HCT116 (cell line): Measurements from ENCODE around the gene SPTLC3. TPM values are rescaled to one million over a fixed set of nuclear protein-coding genes. Genes with fewer than 3 reads are reported as not detected.

Source experiments
- ATAC-seq: fragments of 200-7000 bp; cut with Tn5 transposase; 2 replicates; pipeline ENCODE4 v1.9.1; 2020; ENCODE audit warnings: mild to moderate bottlenecking, moderate library complexity
- BruUV-seq: library from RNA; stranded (reverse); fragments of 400-500 nt; replicated peaks from 2 replicates; lab custom pipeline; 2021; lab: Mats Ljungman, UMichigan
- CTCF ChIA-PET: fragments of 300-600 bp; sonication (Branson Sonifier 250); formaldehyde crosslinking; loops from one replicate; lab custom pipeline; 2021; ENCODE audit warnings: antibody characterized with exemption; lab: Charles Lee
- POLR2A ChIA-PET: fragments of 300-600, 350-600 bp; sonication (Branson Sonifier 250); formaldehyde crosslinking; loops from one replicate; lab custom pipeline; 2021; ENCODE audit warnings: antibody characterized with exemption; lab: Charles Lee
- RAD21 ChIA-PET, 2 experiments: fragments of 300-600 bp; sonication (Branson Sonifier 250); formaldehyde crosslinking; loops; one replicate each; lab custom pipeline; 2023; ENCODE audit warnings: low total read pairs in 2 of 2; ENCODE audit not compliant: uncharacterized antibody in 2 of 2, unreplicated experiment in 2 of 2, low non-redundant PET in 1 of 2; lab: Charles Lee
- DNase-seq: peaks from one replicate; pipeline ENCODE4 v3.0.0-alpha.2; 2010; ENCODE audit warnings: low read depth, low spot score
- H2AFZ ChIP-seq: fragments of 200-600 bp; shearing (Covaris generic), sonication (generic); 2 replicates; pipeline ENCODE4 v1.6.1; 2017; ENCODE audit warnings: low read depth, mixed run types, mixed read lengths, antibody characterized with exemption, low read length; ENCODE audit not compliant: poor library complexity, severe bottlenecking
- H3K27ac ChIP-seq: 2 replicates; pipeline ENCODE4 v1.5.1; 2012; ENCODE audit warnings: low read depth, low read length
- H3K27me3 ChIP-seq: fragments of 200-600 bp; sonication (generic); 2 replicates; pipeline ENCODE4 v1.6.1; 2016; ENCODE audit warnings: mixed run types, low read length, mixed read lengths; ENCODE audit not compliant: insufficient read depth
- H3K36me3 ChIP-seq, 2 experiments: fragments of 200-500 bp in 1 of 2; fragments of 200-600 bp in 1 of 2; sonication (Bioruptor generic) in 1 of 2; sonication (generic) in 1 of 2; 2 replicates each; pipeline versions ENCODE4 v1.5.1 to v1.6.1; 2014 to 2016; ENCODE audit warnings: low read length in 2 of 2, inconsistent platforms in 1 of 2, mixed read lengths in 1 of 2, mixed run types in 1 of 2; ENCODE audit not compliant: insufficient read depth in 2 of 2, control insufficient read depth in 1 of 2
- H3K4me1 ChIP-seq, 2 experiments: fragments of 200-600 bp in 1 of 2; sonication (generic) in 1 of 2; 2 replicates each; pipeline versions ENCODE4 v1.5.1 to v1.6.1; 2012 to 2017; ENCODE audit warnings: low read length in 2 of 2, inconsistent platforms in 1 of 2, mild to moderate bottlenecking in 1 of 2, mixed read lengths in 1 of 2, mixed run types in 1 of 2, moderate library complexity in 1 of 2; ENCODE audit not compliant: insufficient read depth in 2 of 2, control insufficient read depth in 1 of 2
- H3K4me2 ChIP-seq: fragments of 200-600 bp; sonication (generic); 2 replicates; pipeline ENCODE4 v1.6.1; 2017; ENCODE audit warnings: mixed run types, low read length, mixed read lengths
- H3K4me3 ChIP-seq, 2 experiments: fragments of 200-600 bp in 1 of 2; sonication (generic) in 1 of 2; replicated peaks in 1 of 2; 2 replicates each; pipeline ENCODE4 v1.5.1; 2011 to 2016; ENCODE audit warnings: low read length in 2 of 2, control low read depth in 1 of 2, low read depth in 1 of 2, mild to moderate bottlenecking in 1 of 2, mixed read lengths in 1 of 2, mixed run types in 1 of 2
- H3K79me2 ChIP-seq: fragments of 200-600 bp; sonication (generic); 2 replicates; pipeline ENCODE4 v1.6.1; 2017; ENCODE audit warnings: mild to moderate bottlenecking, mixed run types, low read length, moderate library complexity, mixed read lengths; ENCODE audit not compliant: insufficient read depth
- H3K9ac ChIP-seq: fragments of 200-600 bp; sonication (generic); 2 replicates; pipeline ENCODE4 v1.6.1; 2016; ENCODE audit warnings: low read length, mixed read lengths
- H3K9me2 ChIP-seq: fragments of 200-600 bp; sonication (generic), shearing (Covaris generic); 2 replicates; pipeline ENCODE4 v1.6.1; 2017; ENCODE audit warnings: mixed run types, mild to moderate bottlenecking, moderate library complexity; ENCODE audit not compliant: insufficient read depth
- H3K9me3 ChIP-seq, 2 experiments: fragments of 200-500 bp in 1 of 2; fragments of 200-600 bp in 1 of 2; sonication (Bioruptor generic) in 1 of 2; sonication (generic) in 1 of 2; 2 replicates each; pipeline ENCODE4 v1.6.1; 2014 to 2017; ENCODE audit warnings: low read length in 2 of 2, mixed read lengths in 2 of 2, inconsistent platforms in 1 of 2, low read depth in 1 of 2, mild to moderate bottlenecking in 1 of 2, mixed run types in 1 of 2, moderate library complexity in 1 of 2; ENCODE audit not compliant: control insufficient read depth in 1 of 2, insufficient read depth in 1 of 2
- H4K20me1 ChIP-seq: fragments of 200-600 bp; sonication (generic), shearing (Covaris generic); 2 replicates; pipeline ENCODE4 v1.6.1; 2017; ENCODE audit warnings: mixed run types, mild to moderate bottlenecking, moderate library complexity; ENCODE audit not compliant: insufficient read depth
- CBX3 ChIP-seq: IDR thresholded peaks from 2 replicates; pipeline ENCODE4 v1.6.1; 2012; ENCODE audit warnings: low read depth
- CEBPB ChIP-seq: IDR thresholded peaks from 2 replicates; pipeline ENCODE4 v1.6.1; 2012; ENCODE audit warnings: low read depth
- EGR1 ChIP-seq: IDR thresholded peaks from 2 replicates; pipeline ENCODE4 v1.6.1; 2012; ENCODE audit warnings: low read depth
- EZH2 ChIP-seq: fragments of 200-600 bp; sonication (generic); IDR thresholded peaks from 2 replicates; pipeline ENCODE4 v1.6.1; 2017; ENCODE audit warnings: antibody characterized with exemption, mixed run types
- EZH2phosphoT487 ChIP-seq: fragments of 200-600 bp; IDR thresholded peaks from 2 replicates; pipeline ENCODE4 v1.6.1; 2018; ENCODE audit warnings: antibody characterized with exemption, borderline replicate concordance
- JUND ChIP-seq: IDR thresholded peaks from 2 replicates; pipeline ENCODE4 v1.6.1; 2012
- POLR2AphosphoS5 ChIP-seq: IDR thresholded peaks from 2 replicates; pipeline ENCODE4 v1.6.1; 2011; ENCODE audit warnings: mild to moderate bottlenecking, low read depth, low read length, moderate library complexity
- RAD21 ChIP-seq: IDR thresholded peaks from 2 replicates; pipeline ENCODE4 v1.6.1; 2012; ENCODE audit warnings: low read depth, mild to moderate bottlenecking
- REST ChIP-seq: IDR thresholded peaks from 2 replicates; pipeline ENCODE4 v1.6.1; 2012; ENCODE audit warnings: low read depth
- SIN3A ChIP-seq: IDR thresholded peaks from 2 replicates; pipeline ENCODE4 v1.6.1; 2012; ENCODE audit warnings: low read depth
- SP1 ChIP-seq: IDR thresholded peaks from 2 replicates; pipeline ENCODE4 v1.6.1; 2012; ENCODE audit warnings: low read depth
- SRF ChIP-seq: IDR thresholded peaks from 2 replicates; pipeline ENCODE4 v1.6.1; 2012; ENCODE audit warnings: low read depth
- TCF7L2 ChIP-seq: IDR thresholded peaks from 2 replicates; pipeline ENCODE4 v1.7.0; 2011; ENCODE audit warnings: borderline replicate concordance, inconsistent platforms; ENCODE audit not compliant: insufficient read depth, insufficient read length; ENCODE audit errors: extremely low read depth
- YY1 ChIP-seq: IDR thresholded peaks from 2 replicates; pipeline ENCODE4 v1.6.1; 2011; ENCODE audit warnings: low read length, low read depth, moderate library complexity, mild to moderate bottlenecking; ENCODE audit not compliant: insufficient replicate concordance; ENCODE audit errors: extremely low read depth
- ZFX ChIP-seq: fragments of 450-650 bp; IDR thresholded peaks from 2 replicates; pipeline ENCODE4 v1.6.1; 2017
- ZNF274 ChIP-seq: fragments of 200-500 bp; sonication (Bioruptor generic); IDR thresholded peaks from 2 replicates; pipeline ENCODE4 v1.6.1; 2014; ENCODE audit warnings: mild to moderate bottlenecking, low read depth, low read length, inconsistent platforms
- intact Hi-C: fragments of 100-400 bp; cut with micrococcal nuclease; formaldehyde crosslinking; loops from 2 replicates; pipeline ENCODE4 v1.10.0; 2022
- total RNA-seq: library from RNA; stranded (reverse); gene quantifications from one replicate; pipeline ENCODE4 v1.2.1, GENCODE V29; 2021; ENCODE audit not compliant: unreplicated experiment
- TF ChIP-seq, protein P1 (sequence below), 3 experiments: fragments of 200-600 bp in 1 of 3; sonication (generic) in 1 of 3; IDR thresholded peaks in 2 of 3; conservative IDR thresholded peaks in 1 of 3; 2 replicates each; pipeline ENCODE4 v1.5.1; 2012 to 2017; ENCODE audit warnings: low read depth in 2 of 3, low read length in 2 of 3, antibody characterized with exemption in 1 of 3, borderline replicate concordance in 1 of 3, control low read depth in 1 of 3, mild to moderate bottlenecking in 1 of 3, mixed read lengths in 1 of 3, mixed run types in 1 of 3, moderate library complexity in 1 of 3; ENCODE audit not compliant: insufficient read depth in 1 of 3
- TF ChIP-seq, protein P2 (sequence below): IDR thresholded peaks from 2 replicates; pipeline ENCODE4 v1.6.1; 2012
- TF ChIP-seq, protein P3 (sequence below): IDR thresholded peaks from 2 replicates; pipeline ENCODE4 v1.6.1; 2011; ENCODE audit warnings: mild to moderate bottlenecking, low read length, moderate library complexity; ENCODE audit not compliant: insufficient replicate concordance; ENCODE audit errors: extremely low read depth
- TF ChIP-seq, protein P4 (sequence below): IDR thresholded peaks from 2 replicates; pipeline ENCODE4 v1.6.1; 2012

The SPTLC3 gene
- total RNA-seq, 1 experiment from 2014 or later = not detected

DNA sequence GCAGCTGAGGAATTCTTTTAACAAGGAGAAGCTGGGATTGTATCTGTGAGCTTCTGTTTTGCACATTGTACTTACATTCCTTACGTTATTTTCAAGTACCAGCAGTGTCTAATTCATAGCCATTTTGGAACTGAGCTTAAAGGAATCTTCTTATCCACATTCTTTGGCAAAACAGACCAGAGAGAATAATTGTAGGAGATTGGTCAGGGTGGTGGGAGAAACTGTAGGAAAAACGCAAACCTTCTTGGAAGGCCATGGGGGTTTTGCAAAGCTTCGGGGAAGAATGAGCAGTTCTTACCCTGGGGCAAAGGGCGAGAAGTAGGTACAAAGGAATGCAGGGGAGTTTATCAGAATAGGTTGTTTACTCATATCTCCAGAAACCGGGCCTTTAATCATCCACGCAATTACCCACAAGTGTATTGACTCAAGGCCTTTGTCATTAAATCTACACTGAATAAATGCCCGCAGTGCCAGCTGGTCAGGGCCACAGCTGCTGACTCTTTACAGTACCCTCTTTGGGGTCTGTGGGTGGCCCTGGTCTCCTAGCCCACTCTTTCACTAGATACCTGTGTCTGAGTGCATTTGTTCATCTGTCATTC is 39.6 kb upstream of the SPTLC3 start:
- no TSS peak for BruUV-seq
- RAD21 ChIA-PET = no interaction called here
- Histone ChIP-seq H3K4me2 (no peak overlapping the region), H3K27me3 (no peaks in the 10 kb centered on the region), H3K36me3 (no peaks in the 10 kb centered on the region), H3K4me1 (no peaks in the 10 kb centered on the region), H3K9me2 (no peaks in the 10 kb centered on the region), H3K9ac (no peak overlapping the region), H3K4me3 (no peak overlapping the region), H3K79me2 (no peaks in the 10 kb centered on the region), H3K9me3 (no peaks in the 10 kb centered on the region), H2AFZ (no peak overlapping the region)
- no peak for ATAC-seq
- CTCF ChIA-PET = no interaction called here
- DNase-seq = no peak
- POLR2A ChIA-PET = no interaction called here
- TF ChIP-seq YY1 = no peak
- TF ChIP-seq, protein P1, sequence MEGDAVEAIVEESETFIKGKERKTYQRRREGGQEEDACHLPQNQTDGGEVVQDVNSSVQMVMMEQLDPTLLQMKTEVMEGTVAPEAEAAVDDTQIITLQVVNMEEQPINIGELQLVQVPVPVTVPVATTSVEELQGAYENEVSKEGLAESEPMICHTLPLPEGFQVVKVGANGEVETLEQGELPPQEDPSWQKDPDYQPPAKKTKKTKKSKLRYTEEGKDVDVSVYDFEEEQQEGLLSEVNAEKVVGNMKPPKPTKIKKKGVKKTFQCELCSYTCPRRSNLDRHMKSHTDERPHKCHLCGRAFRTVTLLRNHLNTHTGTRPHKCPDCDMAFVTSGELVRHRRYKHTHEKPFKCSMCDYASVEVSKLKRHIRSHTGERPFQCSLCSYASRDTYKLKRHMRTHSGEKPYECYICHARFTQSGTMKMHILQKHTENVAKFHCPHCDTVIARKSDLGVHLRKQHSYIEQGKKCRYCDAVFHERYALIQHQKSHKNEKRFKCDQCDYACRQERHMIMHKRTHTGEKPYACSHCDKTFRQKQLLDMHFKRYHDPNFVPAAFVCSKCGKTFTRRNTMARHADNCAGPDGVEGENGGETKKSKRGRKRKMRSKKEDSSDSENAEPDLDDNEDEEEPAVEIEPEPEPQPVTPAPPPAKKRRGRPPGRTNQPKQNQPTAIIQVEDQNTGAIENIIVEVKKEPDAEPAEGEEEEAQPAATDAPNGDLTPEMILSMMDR (IDR thresholded peaks at IDR 0.05 in 2 of 3, conservative IDR thresholded peaks at IDR 0.05 in 1 of 3; ENCODE audit: borderline replicate concordance in 1 of 3, insufficient read depth in 1 of 3, low read depth in 2 of 3, low read length in 2 of 3) = no peak
- TF ChIP-seq SRF = no peak
- TF ChIP-seq REST = no peak
- no peak for TF ChIP-seq CBX3
- TF ChIP-seq JUND = no peak
- TF ChIP-seq EZH2phosphoT487 = no peak
- TF ChIP-seq, protein P2, sequence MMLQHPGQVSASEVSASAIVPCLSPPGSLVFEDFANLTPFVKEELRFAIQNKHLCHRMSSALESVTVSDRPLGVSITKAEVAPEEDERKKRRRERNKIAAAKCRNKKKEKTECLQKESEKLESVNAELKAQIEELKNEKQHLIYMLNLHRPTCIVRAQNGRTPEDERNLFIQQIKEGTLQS = no peak
- TF ChIP-seq, protein P3, sequence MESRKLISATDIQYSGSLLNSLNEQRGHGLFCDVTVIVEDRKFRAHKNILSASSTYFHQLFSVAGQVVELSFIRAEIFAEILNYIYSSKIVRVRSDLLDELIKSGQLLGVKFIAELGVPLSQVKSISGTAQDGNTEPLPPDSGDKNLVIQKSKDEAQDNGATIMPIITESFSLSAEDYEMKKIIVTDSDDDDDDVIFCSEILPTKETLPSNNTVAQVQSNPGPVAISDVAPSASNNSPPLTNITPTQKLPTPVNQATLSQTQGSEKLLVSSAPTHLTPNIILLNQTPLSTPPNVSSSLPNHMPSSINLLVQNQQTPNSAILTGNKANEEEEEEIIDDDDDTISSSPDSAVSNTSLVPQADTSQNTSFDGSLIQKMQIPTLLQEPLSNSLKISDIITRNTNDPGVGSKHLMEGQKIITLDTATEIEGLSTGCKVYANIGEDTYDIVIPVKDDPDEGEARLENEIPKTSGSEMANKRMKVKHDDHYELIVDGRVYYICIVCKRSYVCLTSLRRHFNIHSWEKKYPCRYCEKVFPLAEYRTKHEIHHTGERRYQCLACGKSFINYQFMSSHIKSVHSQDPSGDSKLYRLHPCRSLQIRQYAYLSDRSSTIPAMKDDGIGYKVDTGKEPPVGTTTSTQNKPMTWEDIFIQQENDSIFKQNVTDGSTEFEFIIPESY = no peak
- no peak for TF ChIP-seq SP1
- TF ChIP-seq, protein P4, sequence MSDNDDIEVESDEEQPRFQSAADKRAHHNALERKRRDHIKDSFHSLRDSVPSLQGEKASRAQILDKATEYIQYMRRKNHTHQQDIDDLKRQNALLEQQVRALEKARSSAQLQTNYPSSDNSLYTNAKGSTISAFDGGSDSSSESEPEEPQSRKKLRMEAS = no peak
- TF ChIP-seq SIN3A = no peak
- no peak for TF ChIP-seq ZNF274
- TF ChIP-seq RAD21 = no peak
- no peak for TF ChIP-seq TCF7L2
- TF ChIP-seq EGR1 = no peak
- no peak for TF ChIP-seq EZH2
- TF ChIP-seq CEBPB = no peak
- TF ChIP-seq ZFX = no peak
- no peak for TF ChIP-seq POLR2AphosphoS5
- TF ChIP-seq, all 23 proteins: peak for 0
- Histone ChIP-seq H4K20me1 (no peaks in the 10 kb centered on the region), H3K27ac (no peak overlapping the region)
- intact Hi-C loops = no loop called here
